Loucy (cell line): ENCODE measurements around the gene FOXA2.

ENCODE experiments used
- H2AFZ ChIP-seq: fragments of 200-600 bp; sonication (generic); 2 replicates; pipeline ENCODE4 v1.6.0; 2016; ENCODE audit warnings: antibody characterized with exemption, mild to moderate bottlenecking, low read length, moderate library complexity
- H3F3A ChIP-seq: fragments of 200-600 bp; 2 replicates; pipeline ENCODE4 v1.6.0; 2016; ENCODE audit warnings: antibody characterized with exemption, low read depth, mild to moderate bottlenecking
- H3K27me3 ChIP-seq: fragments of 200-600 bp; sonication (generic); 2 replicates; pipeline ENCODE4 v1.6.1; 2014; ENCODE audit warnings: low read length, mild to moderate bottlenecking; ENCODE audit not compliant: insufficient read depth, poor library complexity, severe bottlenecking
- H3K36me3 ChIP-seq: fragments of 200-600 bp; sonication (generic); 2 replicates; pipeline ENCODE4 v1.6.1; 2016; ENCODE audit warnings: low read length; ENCODE audit not compliant: insufficient read depth
- H3K4me1 ChIP-seq: fragments of 200-600 bp; sonication (generic); 2 replicates; pipeline ENCODE4 v1.5.1; 2014; ENCODE audit warnings: low read length, mild to moderate bottlenecking; ENCODE audit not compliant: insufficient read depth, poor library complexity, severe bottlenecking
- H3K4me2 ChIP-seq: fragments of 200-600 bp; sonication (generic); 2 replicates; pipeline ENCODE4 v1.6.0; 2014; ENCODE audit warnings: antibody characterized with exemption, low read length, low read depth, mild to moderate bottlenecking; ENCODE audit not compliant: poor library complexity, severe bottlenecking
- H3K4me3 ChIP-seq: fragments of 200-600 bp; sonication (generic); 2 replicates; pipeline ENCODE4 v1.5.1; 2014; ENCODE audit warnings: low read length, mild to moderate bottlenecking, mixed read lengths; ENCODE audit not compliant: poor library complexity, severe bottlenecking
- H3K79me2 ChIP-seq: fragments of 200-600 bp; sonication (generic); 2 replicates; pipeline ENCODE4 v1.6.1; 2014; ENCODE audit warnings: low read length; ENCODE audit not compliant: insufficient read depth
- H3K9ac ChIP-seq: fragments of 200-600 bp; sonication (generic); 2 replicates; pipeline ENCODE4 v1.6.0; 2014; ENCODE audit warnings: mild to moderate bottlenecking, low read depth, low read length, moderate library complexity; ENCODE audit not compliant: poor library complexity, severe bottlenecking
- H3K9me2 ChIP-seq: fragments of 200-600 bp; sonication (generic); replicated peaks from 2 replicates; pipeline ENCODE4 v1.6.1; 2016; ENCODE audit warnings: low read depth, low read length, mixed read lengths
- H3K9me3 ChIP-seq: fragments of 200-600 bp; sonication (generic); 2 replicates; pipeline ENCODE4 v1.6.1; 2014; ENCODE audit warnings: mild to moderate bottlenecking, antibody characterized with exemption, low read length, low read depth; ENCODE audit not compliant: insufficient read depth
- H4K20me1 ChIP-seq: fragments of 200-600 bp; sonication (generic); 2 replicates; pipeline ENCODE4 v1.6.0; 2014; ENCODE audit warnings: antibody characterized with exemption, low read length, mild to moderate bottlenecking; ENCODE audit not compliant: insufficient read depth, poor library complexity, severe bottlenecking
- EZH2phosphoT487 ChIP-seq: fragments of 200-600 bp; IDR thresholded peaks from 2 replicates; pipeline ENCODE4 v1.6.1; 2018; ENCODE audit warnings: antibody characterized with exemption, mild to moderate bottlenecking, moderate library complexity, borderline replicate concordance
- TF ChIP-seq, protein P1 (sequence below): fragments of 200-600 bp; sonication (generic); conservative IDR thresholded peaks from 2 replicates; pipeline ENCODE4 v1.5.1; 2014; ENCODE audit warnings: mild to moderate bottlenecking, antibody characterized with exemption, low read length

The FOXA2 gene

DNA sequence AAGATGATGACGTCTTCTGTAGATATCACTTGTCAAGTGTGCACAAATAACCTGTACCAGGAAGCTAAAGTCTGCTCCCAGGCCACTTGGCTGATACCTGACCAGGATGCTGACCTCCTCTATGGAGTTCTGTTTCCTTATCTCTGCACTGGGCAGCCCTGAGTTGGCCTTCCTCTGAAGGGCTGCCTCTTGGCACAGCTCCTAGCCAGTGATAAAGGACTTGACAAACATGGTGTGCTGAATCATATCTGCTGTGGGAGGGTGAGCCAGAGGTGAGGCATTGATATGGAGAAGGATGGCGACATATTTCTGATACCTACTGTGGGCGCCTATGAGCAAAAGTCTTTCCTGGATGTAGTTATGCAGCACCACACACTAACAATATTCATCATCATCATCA, 32.8 kb upstream of the FOXA2 start:
- Histone ChIP-seq H3K4me2 (no peak overlapping the region), H3K79me2 (no peaks in the 10 kb centered on the region), H4K20me1 (no peaks in the 10 kb centered on the region), H3K4me3 (no peak overlapping the region), H3K9ac (no peak overlapping the region), H3K9me3 (no peaks in the 10 kb centered on the region), H3K27me3 (no peaks in the 10 kb centered on the region), H3F3A (no peaks in the 10 kb centered on the region), H2AFZ (no peak overlapping the region), H3K36me3 (no peaks in the 10 kb centered on the region), H3K9me2 (no peaks in the 10 kb centered on the region), H3K4me1 (peaks cover 10% of the 10 kb centered on the region)
- TF ChIP-seq EZH2phosphoT487, result no peak
- TF ChIP-seq, protein P1, sequence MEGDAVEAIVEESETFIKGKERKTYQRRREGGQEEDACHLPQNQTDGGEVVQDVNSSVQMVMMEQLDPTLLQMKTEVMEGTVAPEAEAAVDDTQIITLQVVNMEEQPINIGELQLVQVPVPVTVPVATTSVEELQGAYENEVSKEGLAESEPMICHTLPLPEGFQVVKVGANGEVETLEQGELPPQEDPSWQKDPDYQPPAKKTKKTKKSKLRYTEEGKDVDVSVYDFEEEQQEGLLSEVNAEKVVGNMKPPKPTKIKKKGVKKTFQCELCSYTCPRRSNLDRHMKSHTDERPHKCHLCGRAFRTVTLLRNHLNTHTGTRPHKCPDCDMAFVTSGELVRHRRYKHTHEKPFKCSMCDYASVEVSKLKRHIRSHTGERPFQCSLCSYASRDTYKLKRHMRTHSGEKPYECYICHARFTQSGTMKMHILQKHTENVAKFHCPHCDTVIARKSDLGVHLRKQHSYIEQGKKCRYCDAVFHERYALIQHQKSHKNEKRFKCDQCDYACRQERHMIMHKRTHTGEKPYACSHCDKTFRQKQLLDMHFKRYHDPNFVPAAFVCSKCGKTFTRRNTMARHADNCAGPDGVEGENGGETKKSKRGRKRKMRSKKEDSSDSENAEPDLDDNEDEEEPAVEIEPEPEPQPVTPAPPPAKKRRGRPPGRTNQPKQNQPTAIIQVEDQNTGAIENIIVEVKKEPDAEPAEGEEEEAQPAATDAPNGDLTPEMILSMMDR, result no peak

- H3K79me2 ChIP-seq, result no peaks in the 10 kb centered on the region
- no peaks in the 10 kb centered on the region for H3K27me3 ChIP-seq
- H2AFZ ChIP-seq, result no peak overlapping the region
- no peaks in the 10 kb centered on the region for H3K9me3 ChIP-seq
- no peaks in the 10 kb centered on the region for H3K36me3 ChIP-seq
- no peak overlapping the region for H3K4me2 ChIP-seq
- H3K9me2 ChIP-seq, result no peaks in the 10 kb centered on the region
- no peaks in the 10 kb centered on the region for H4K20me1 ChIP-seq
- no peaks in the 10 kb centered on the region for H3F3A ChIP-seq
- H3K9ac ChIP-seq, result no peak overlapping the region
- TF ChIP-seq EZH2phosphoT487, result no peak
- TF ChIP-seq, protein P1, result no peak
- peaks cover 10% of the 10 kb centered on the region for H3K4me1 ChIP-seq
- no peak overlapping the region for H3K4me3 ChIP-seq
These were observed 32.2 kb upstream of the FOXA2 start for GRCh38 chr20:22616551-22616950.

DNA sequence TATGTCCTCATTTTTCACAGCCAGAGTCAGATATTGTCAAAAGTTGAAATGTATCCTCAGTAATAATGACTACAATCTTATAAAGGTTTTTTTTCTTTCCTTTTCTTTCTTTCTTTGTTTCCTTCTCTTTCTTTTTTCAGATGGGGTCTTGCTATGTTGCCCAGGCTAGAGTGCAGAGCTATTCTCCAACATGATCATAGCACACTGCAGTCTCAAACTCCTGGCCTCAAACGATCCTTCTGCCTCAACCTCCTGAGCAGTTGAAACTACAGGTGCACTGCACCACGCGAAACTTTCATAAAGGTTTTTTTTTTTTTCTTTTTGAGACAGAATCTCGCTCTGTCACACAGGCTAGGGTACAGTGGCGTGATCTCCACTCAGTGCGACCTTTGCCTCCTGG, 31.1 kb upstream of the FOXA2 start:
- Histone ChIP-seq H3K79me2 (no peaks in the 10 kb centered on the region), H3K4me1 (peaks cover 4% of the 10 kb centered on the region), H4K20me1 (no peaks in the 10 kb centered on the region), H3K4me2 (no peak overlapping the region), H2AFZ (no peak overlapping the region), H3K9ac (no peak overlapping the region), H3K9me2 (no peaks in the 10 kb centered on the region), H3F3A (no peaks in the 10 kb centered on the region), H3K36me3 (no peaks in the 10 kb centered on the region), H3K27me3 (no peaks in the 10 kb centered on the region), H3K9me3 (no peaks in the 10 kb centered on the region), H3K4me3 (no peak overlapping the region)
- TF ChIP-seq, protein P1, result no peak
- TF ChIP-seq EZH2phosphoT487, result no peak
